PC-9 (cell line): Measurements from ENCODE around the gene MDC1.
"Not testable (repeated sequence)": the region's sequence is repeated elsewhere in the genome, so short reads cannot be mapped to it uniquely, and the experiment has no call there.

Experiments used
- CTCF ChIP-seq: fragments of 200-600 bp; sonication (generic); conservative IDR thresholded peaks from 2 replicates; pipeline ENCODE4 v1.6.1; 2017; ENCODE audit warnings: mixed run types, antibody characterized with exemption, mild to moderate bottlenecking, moderate library complexity
- EZH2 ChIP-seq: fragments of 200-600 bp; sonication (generic); IDR thresholded peaks from 2 replicates; pipeline ENCODE4 v1.8.0; 2017; ENCODE audit warnings: antibody characterized with exemption, low read depth

DNA sequence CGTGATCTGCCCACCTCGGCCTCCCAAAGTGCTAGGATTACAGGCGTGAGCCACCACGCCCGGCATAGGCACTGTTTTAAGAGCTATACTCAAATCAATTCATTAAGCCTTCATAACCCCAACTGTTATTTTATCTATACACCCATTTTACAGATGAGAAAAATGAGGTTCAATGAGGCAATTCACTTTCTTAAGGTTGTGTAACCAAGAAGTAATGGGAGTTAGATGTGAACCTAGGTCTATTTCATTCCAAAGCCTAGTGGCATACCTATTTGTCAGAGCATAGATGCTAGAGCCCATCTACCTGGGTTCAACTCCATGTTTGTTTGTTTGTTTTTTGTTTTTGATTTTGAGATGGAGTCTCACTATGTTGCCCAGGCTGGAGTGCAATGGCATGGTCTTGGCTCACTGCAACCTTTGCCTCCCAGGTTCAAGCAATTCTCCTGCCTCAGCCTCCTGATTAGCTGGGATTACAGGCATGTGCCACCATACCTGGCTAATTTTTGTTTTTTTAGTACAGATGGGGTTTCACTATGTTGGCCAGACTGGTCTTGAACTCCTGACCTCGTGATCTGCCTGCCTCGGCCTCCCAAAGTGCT, 39.4 kb upstream of the MDC1 start:
- not testable (repeated sequence) for TF ChIP-seq EZH2, CTCF
